A172 (cell line): ENCODE results near the gene PHRF1. TPM values are rescaled to one million over a fixed set of nuclear protein-coding genes. Genes with fewer than 3 reads are reported as not detected.
"Not testable (repeated sequence)": the region's sequence is repeated elsewhere in the genome, so short reads cannot be mapped to it uniquely, and the experiment has no call there.

Experiments
- DNase-seq: peaks from one replicate; pipeline ENCODE4 v3.0.0-alpha.2; 2015; ENCODE audit warnings: low spot score
- total RNA-seq: library from RNA; depleted of rRNA; stranded (reverse); fragments of >200 nt; shearing (Covaris generic); gene quantifications from 2 replicates; pipeline ENCODE4 v1.2.3, GENCODE V29; 2014; rRNA removed

PHRF1 gene
- total RNA-seq, 1 experiment from 2014 or later = 12.8 TPM

DNA sequence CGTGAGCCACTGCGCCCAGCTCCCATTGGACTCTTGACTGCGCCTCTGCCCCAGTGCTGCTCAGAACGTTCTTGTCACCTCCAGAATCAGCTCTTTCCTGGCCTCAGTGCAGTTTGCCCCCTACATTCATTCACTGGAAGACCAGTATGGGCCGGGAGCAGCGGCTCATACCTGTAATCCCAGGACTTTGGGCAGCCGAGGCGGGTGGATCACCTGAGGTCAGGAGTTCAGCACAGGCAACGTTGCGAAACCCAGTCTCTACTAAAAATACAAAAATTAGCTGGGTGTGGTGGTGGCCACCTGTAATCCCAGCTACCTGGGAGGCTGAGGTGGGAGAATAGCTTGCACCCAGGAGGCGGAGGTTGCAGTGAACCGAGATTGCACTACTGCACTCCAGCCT lies 78.2 kb downstream of the PHRF1 start:
- DNase-seq = not testable (repeated sequence)

GRCh38 chr11:655036-655726 lies 78.9 kb downstream of the PHRF1 start:
- DNase-seq = no peak

- no peak for DNase-seq
These were observed 80.2 kb downstream of the PHRF1 start for GRCh38 chr11:656426-656825.

DNA sequence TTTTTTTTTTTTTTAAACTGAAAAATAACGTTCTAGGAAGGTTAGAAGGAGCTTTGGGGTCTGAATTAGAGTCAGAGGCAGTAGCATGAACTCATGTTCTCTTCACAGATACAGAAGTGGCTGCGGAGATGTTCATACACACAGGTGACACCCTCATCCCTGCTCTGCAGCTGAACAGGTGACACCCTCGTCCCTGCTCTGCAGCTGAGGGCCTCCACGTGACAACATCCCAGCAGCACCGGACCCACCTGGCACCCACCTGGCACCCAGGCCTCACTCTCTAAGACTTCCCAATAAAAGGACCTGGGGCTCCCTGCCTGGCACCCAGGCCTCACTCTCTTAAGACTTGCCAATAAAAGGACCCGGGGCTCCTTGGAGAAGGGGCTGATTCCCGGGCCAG lies 80.6 kb downstream of the PHRF1 start:
- no peak for DNase-seq

- DNase-seq = no peak
These were observed 81.4 kb downstream of the PHRF1 start for GRCh38 chr11:657691-658126.

GRCh38 chr11:659532-660085 lies 83.3 kb downstream of the PHRF1 start:
- no peak for DNase-seq

GRCh38 chr11:660281-660680 lies 84.0 kb downstream of the PHRF1 start:
- no peak for DNase-seq

DNA sequence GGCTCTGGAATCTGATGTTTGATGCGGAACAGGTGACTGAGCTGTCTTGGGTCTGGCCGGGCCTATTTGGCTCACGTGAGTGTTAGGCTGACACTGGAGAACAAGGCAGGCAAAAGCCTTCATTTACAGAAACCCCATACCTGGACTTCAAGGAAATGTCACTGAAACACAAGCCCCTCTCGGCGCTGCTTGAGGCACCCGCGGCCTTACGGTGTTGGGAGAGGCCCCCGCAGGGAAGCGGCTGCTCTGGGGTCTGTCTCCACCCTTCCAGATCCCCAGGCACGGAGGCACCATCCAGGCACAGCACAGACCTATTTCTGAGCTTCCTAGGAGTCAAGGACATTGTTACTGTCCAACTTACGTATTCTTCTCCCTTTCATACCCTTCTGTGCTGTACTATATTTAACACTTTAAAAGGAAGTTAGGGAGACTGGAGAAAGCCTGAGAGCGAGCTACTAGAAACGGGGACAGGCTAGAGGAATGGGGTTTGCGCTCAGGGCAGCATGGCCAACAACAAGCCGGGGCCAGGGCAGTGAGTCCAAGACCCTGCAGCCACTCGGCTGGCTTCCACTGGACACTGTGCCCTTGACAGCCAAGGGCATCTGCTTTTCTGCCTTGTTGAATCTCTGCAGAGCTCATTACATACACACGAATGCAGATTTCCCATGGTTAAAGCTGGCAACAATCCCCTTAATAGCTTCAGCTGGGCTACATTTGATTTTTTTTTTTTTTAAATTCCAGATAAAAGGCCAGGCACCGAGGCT lies 84.6 kb downstream of the PHRF1 start:
- DNase-seq = no peak

Other genes starting within 250 kb of the PHRF1 start
- 27.9 and 40.8 TPM in 2 replicates for gene B4GALNT4, start 207.0 kb upstream of the PHRF1 start, total RNA-seq
- gene PKP3, start 182.3 kb upstream of the PHRF1 start, total RNA-seq = 39.8 and 44.0 TPM in 2 replicates
- 3.8 and 3.9 TPM in 2 replicates for gene SIGIRR, start 161.5 kb upstream of the PHRF1 start, total RNA-seq
- 0.19 TPM in 1 of 2 replicates, not detected in the other for gene ANO9, start 134.5 kb upstream of the PHRF1 start, total RNA-seq
- gene PTDSS2, start 126.2 kb upstream of the PHRF1 start, total RNA-seq = 29.7 and 30.4 TPM in 2 replicates
- 299 and 316 TPM in 2 replicates for gene RNH1, start 69.2 kb upstream of the PHRF1 start, total RNA-seq
- gene HRAS, start 40.9 kb upstream of the PHRF1 start, total RNA-seq = 74.6 and 99.9 TPM in 2 replicates
- not detected in 2 replicates for gene LRRC56, start 38.9 kb upstream of the PHRF1 start, total RNA-seq
- 2.4 and 4.4 TPM in 2 replicates for gene LMNTD2, start 15.7 kb upstream of the PHRF1 start, total RNA-seq
- 24.9 and 43.9 TPM in 2 replicates for gene RASSF7, start 15.5 kb upstream of the PHRF1 start, total RNA-seq
- 6.4 and 12.0 TPM in 2 replicates for gene IRF7, start 39.5 kb downstream of the PHRF1 start, total RNA-seq
- not detected in 2 replicates for gene CDHR5, start 48.5 kb downstream of the PHRF1 start, total RNA-seq
- gene SCT, start 50.7 kb downstream of the PHRF1 start, total RNA-seq = not detected in 2 replicates
- gene DRD4, start 60.8 kb downstream of the PHRF1 start, total RNA-seq = not detected in 2 replicates
- 12.8 and 20.2 TPM in 2 replicates for gene DEAF1, start 118.8 kb downstream of the PHRF1 start, total RNA-seq
- 17.1 and 17.9 TPM in 2 replicates for gene TMEM80, start 119.3 kb downstream of the PHRF1 start, total RNA-seq
- 64.9 and 108 TPM in 2 replicates for gene EPS8L2, start 129.8 kb downstream of the PHRF1 start, total RNA-seq
- gene TALDO1, start 171.0 kb downstream of the PHRF1 start, total RNA-seq = 417 and 483 TPM in 2 replicates
- 33.7 and 42.7 TPM in 2 replicates for gene GATD1, start 201.0 kb downstream of the PHRF1 start, total RNA-seq
- gene CEND1, start 213.6 kb downstream of the PHRF1 start, total RNA-seq = not detected in 2 replicates
- 43.7 and 46.5 TPM in 2 replicates for gene SLC25A22, start 221.8 kb downstream of the PHRF1 start, total RNA-seq
- gene PIDD1, start 228.8 kb downstream of the PHRF1 start, total RNA-seq = 5.7 and 6.0 TPM in 2 replicates
- 399 and 585 TPM in 2 replicates for gene RPLP2, start 233.5 kb downstream of the PHRF1 start, total RNA-seq
- gene PNPLA2, start 242.4 kb downstream of the PHRF1 start, total RNA-seq = 17.0 and 33.8 TPM in 2 replicates